Lung (tissue), 12 donors: ENCODE results near the gene LGALSL. TPM values are rescaled to one million over a fixed set of nuclear protein-coding genes. Genes with fewer than 3 reads are reported as not detected.

Experiments
- ATAC-seq: fragments of 200-7000 bp; cut with Tn5 transposase; one replicate; pipeline ENCODE4 v1.9.1; 2020; ENCODE audit warnings: moderate number of reproducible peaks; ENCODE audit not compliant: insufficient read depth, low FRiP score
- DNase-seq, 3 donors: peaks; one replicate each; pipeline ENCODE4 v3.0.0-alpha.2; 2013 to 2017
- H3K27ac ChIP-seq, 2 donors: one replicate each; pipeline ENCODE4 v1.5.1; 2013; ENCODE audit warnings: mild to moderate bottlenecking in 2 of 2, moderate library complexity in 2 of 2, control low read depth in 1 of 2, inconsistent platforms in 1 of 2, low read depth in 1 of 2, low read length in 1 of 2
- H3K27me3 ChIP-seq, 3 donors: one replicate each; pipeline ENCODE4 v1.5.1; 2013; ENCODE audit warnings: low read length in 2 of 3; ENCODE audit not compliant: control insufficient read depth in 3 of 3, insufficient read depth in 3 of 3
- H3K36me3 ChIP-seq, 4 donors: one replicate each; pipeline ENCODE4 v1.5.1; 2013; ENCODE audit warnings: low read length in 4 of 4, mild to moderate bottlenecking in 1 of 4, moderate library complexity in 1 of 4; ENCODE audit not compliant: control insufficient read depth in 4 of 4, insufficient read depth in 4 of 4
- H3K4me1 ChIP-seq, 5 donors: one replicate each; pipeline ENCODE4 v1.5.1; 2013; ENCODE audit warnings: low read length in 5 of 5, mild to moderate bottlenecking in 2 of 5, moderate library complexity in 1 of 5; ENCODE audit not compliant: control insufficient read depth in 5 of 5, insufficient read depth in 5 of 5
- H3K4me3 ChIP-seq: one replicate; pipeline ENCODE4 v1.5.1; 2013; ENCODE audit warnings: mild to moderate bottlenecking, control low read depth, moderate library complexity
- H3K9ac ChIP-seq, 2 donors: one replicate each; pipeline ENCODE4 v1.5.1; 2013; ENCODE audit warnings: low read length in 2 of 2, control low read depth in 1 of 2; ENCODE audit not compliant: insufficient read depth in 1 of 2
- H3K9me3 ChIP-seq, 4 donors: one replicate each; pipeline ENCODE4 v1.5.1; 2013; ENCODE audit warnings: low read length in 3 of 4, mild to moderate bottlenecking in 1 of 4, moderate library complexity in 1 of 4; ENCODE audit not compliant: control insufficient read depth in 4 of 4, insufficient read depth in 3 of 4
- WGBS, 2 donors: extraction: QIAGEN DNeasy Blood & Tissue Kit; methylation state at CpG; one replicate each; pipeline ENCODE4 v1.1.7; 2013; 5-methylcytosine and 5-hydroxymethylcytosine counted together
- polyA plus RNA-seq, 2 donors: library from polyadenylated mRNA; stranded (reverse); fragments of 200-250 nt; gene quantifications; one replicate each; pipeline ENCODE4 v1.2.1, GENCODE V29; 2013
- total RNA-seq, 2 donors: library from RNA; depleted of rRNA in 1 of 2; stranded (reverse); fragments of >200 nt in 1 of 2; gene quantifications; one replicate each; pipeline ENCODE4 v1.2.1, GENCODE V29; 2014 to 2021
- TF ChIP-seq, protein P1 (sequence below): IDR thresholded peaks from 2 replicates; pipeline ENCODE4 v1.5.1; 2012; ENCODE audit warnings: mild to moderate bottlenecking; ENCODE audit errors: control extremely low read depth, extremely low read depth
- donor health status: control.
- donor health status: control.
- donor health status: Bipolar disorder and iron deficiency.
- donor health status: healthy.
- donor health status: DM: yes; HTN: yes; CAD: no.

Gene LGALSL
- total and polyA plus RNA-seq, 4 donors, result 9.1 to 30.6 (median 25.9) TPM

DNA sequence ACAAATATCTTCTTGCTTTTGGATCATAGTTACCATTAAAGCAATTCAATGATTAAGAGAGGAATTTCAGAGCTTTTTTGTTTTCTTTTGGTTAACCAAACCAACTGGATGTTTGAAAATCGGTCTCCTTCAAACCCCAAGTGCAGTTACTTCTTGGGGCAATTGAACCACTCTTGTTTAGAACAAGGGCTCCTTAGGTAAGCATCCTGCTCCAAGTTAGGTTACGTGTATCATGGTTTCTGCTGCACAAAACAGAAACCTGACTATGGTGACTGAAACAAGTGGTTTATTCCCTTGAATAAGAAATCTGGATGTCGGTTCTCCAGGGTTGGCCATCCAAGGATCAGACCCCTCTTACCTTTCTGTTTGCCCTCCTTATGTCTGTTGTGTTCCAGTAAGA lies 16.1 kb upstream of the LGALSL start:
- no peak overlapping the region for H3K4me3 ChIP-seq
- TF ChIP-seq, protein P1, sequence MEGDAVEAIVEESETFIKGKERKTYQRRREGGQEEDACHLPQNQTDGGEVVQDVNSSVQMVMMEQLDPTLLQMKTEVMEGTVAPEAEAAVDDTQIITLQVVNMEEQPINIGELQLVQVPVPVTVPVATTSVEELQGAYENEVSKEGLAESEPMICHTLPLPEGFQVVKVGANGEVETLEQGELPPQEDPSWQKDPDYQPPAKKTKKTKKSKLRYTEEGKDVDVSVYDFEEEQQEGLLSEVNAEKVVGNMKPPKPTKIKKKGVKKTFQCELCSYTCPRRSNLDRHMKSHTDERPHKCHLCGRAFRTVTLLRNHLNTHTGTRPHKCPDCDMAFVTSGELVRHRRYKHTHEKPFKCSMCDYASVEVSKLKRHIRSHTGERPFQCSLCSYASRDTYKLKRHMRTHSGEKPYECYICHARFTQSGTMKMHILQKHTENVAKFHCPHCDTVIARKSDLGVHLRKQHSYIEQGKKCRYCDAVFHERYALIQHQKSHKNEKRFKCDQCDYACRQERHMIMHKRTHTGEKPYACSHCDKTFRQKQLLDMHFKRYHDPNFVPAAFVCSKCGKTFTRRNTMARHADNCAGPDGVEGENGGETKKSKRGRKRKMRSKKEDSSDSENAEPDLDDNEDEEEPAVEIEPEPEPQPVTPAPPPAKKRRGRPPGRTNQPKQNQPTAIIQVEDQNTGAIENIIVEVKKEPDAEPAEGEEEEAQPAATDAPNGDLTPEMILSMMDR, result no peak
- no peaks in the 10 kb centered on the region for H3K36me3 ChIP-seq
- no peak overlapping the region for H3K9ac ChIP-seq
- H3K9me3 ChIP-seq, result no peaks in the 10 kb centered on the region
- 72 to 89% methylated on average over 3 of the region's 3 CpGs for WGBS, 2 donors
- H3K4me1 ChIP-seq, result peaks cover 0 to 3% (median 0%) of the 10 kb centered on the region in 5 donors
- H3K27ac ChIP-seq, result no peak overlapping the region
- ATAC-seq (no peak), DNase-seq (no peak)
- peaks cover 0 to 7% (median 0%) of the 10 kb centered on the region in 3 donors for H3K27me3 ChIP-seq

DNA sequence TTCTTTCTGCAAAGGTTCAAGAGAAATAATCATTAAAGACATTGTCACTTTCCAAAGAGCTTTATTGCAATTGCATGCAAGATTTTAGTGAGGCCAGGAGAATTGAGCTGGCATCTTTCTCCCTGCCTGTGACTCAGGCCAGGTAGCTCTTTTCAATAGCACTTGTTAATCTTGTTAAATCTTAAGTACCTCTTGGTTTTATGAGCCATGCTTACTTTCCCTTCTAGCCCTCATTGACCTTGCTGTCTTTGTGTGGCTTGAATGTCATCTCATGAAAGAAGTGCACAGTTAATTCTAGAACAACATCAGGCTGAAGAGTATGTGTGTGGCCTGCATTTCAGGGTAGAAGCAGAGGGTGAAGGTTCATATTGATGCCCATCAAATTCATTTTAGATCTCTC lies 14.8 kb upstream of the LGALSL start:
- peak in 1 of 3 donors; percentile 50 for DNase-seq
- no peaks in the 10 kb centered on the region for H3K9me3 ChIP-seq
- H3K4me3 ChIP-seq, result no peak overlapping the region
- peak; percentile 79 for ATAC-seq
- H3K27ac ChIP-seq, result no peak overlapping the region
- H3K9ac ChIP-seq, result no peak overlapping the region
- no peaks in the 10 kb centered on the region for H3K4me1 ChIP-seq
- TF ChIP-seq, protein P1, result no peak
- peaks cover 0 to 7% (median 0%) of the 10 kb centered on the region in 3 donors for H3K27me3 ChIP-seq
- H3K36me3 ChIP-seq, result no peaks in the 10 kb centered on the region

DNA sequence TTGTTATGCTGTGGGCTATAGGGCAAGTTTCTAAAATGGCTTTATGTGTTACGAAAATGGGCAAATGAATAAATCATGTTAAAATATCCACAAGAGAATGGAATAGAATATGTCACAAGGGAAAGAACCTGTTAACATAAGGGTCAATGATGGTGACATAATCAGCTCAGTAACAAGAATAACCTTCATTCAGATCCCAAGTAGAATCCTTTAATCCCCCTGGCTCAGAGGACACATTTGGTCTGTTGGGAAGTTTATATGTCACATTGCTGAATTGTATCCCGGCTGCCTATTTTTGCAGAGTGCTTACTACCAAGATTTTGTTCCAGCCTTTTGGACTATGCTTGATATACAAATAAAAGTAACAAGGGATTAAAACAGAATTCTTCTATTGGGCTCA lies 13.1 kb upstream of the LGALSL start:
- DNase-seq, result no peak
- H3K4me3 ChIP-seq, result no peak overlapping the region
- no peaks in the 10 kb centered on the region for H3K36me3 ChIP-seq
- WGBS, 2 donors, result 93 to 96% methylated on average over 2 of the region's 2 CpGs
- H3K4me1 ChIP-seq, result peaks cover 0 to 7% (median 0%) of the 10 kb centered on the region in 5 donors
- no peak overlapping the region for H3K9ac ChIP-seq
- TF ChIP-seq, protein P1, result no peak
- H3K27me3 ChIP-seq, result peaks cover 0 to 7% (median 0%) of the 10 kb centered on the region in 3 donors
- no peak overlapping the region for H3K27ac ChIP-seq
- H3K9me3 ChIP-seq, result no peaks in the 10 kb centered on the region
- ATAC-seq, result no peak

DNA sequence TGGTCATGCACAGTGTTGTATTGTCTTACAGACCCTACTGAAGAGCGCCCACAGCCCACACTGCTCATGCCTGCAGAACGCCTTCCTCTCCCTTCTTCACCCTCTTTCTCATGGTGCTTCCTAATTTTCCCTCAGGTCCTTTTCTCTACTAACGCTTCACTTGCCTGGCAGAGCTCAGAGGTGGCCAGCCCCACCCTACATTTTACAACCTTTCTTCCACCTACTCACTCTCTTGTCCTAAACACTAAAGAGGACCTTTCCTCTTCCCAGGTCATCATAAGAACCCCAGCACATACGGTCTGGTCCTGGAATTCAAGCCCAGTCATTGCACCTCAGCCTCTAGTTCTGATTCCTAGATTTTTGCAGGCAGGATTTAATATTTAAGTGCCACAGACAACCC lies 11.7 kb upstream of the LGALSL start:
- H3K27me3 ChIP-seq, result peaks cover 0 to 3% (median 0%) of the 10 kb centered on the region in 3 donors
- 95 to 99% methylated on average over 4 of the region's 4 CpGs for WGBS, 2 donors

More for the DNA sequence above, 11.7 kb upstream of the LGALSL start:
- TF ChIP-seq, protein P1, result no peak
- Histone ChIP-seq H3K36me3 (no peaks in the 10 kb centered on the region), H3K9me3 (no peaks in the 10 kb centered on the region), H3K27ac (no peak overlapping the region), H3K4me3 (no peak overlapping the region), H3K4me1 (peaks cover 0 to 9% (median 0%) of the 10 kb centered on the region in 5 donors), H3K9ac (no peak overlapping the region)
- ATAC-seq (no peak), DNase-seq (no peak)
